SK-N-SH treated with all-trans-retinoic acid at 6 μM for 48 hours (cell line): Measurements from ENCODE around the gene RHBDL1.

ENCODE experiments used
- ATAC-seq: fragments of 200-7000 bp; cut with Tn5 transposase; 3 replicates; pipeline ENCODE4 v1.9.1; 2020; ENCODE audit warnings: mild to moderate bottlenecking, moderate library complexity
- ARNTL ChIP-seq: fragments of 450-650 bp; formaldehyde crosslinking; IDR thresholded peaks from 2 replicates; pipeline ENCODE4 v1.5.0; 2020; ENCODE audit warnings: low read depth, mild to moderate bottlenecking, moderate library complexity, borderline replicate concordance
- BACH2 ChIP-seq: fragments of 250-450 bp; sonication (Bioruptor Pico); IDR thresholded peaks from 2 replicates; pipeline ENCODE4 v1.9.0; 2021; ENCODE audit warnings: mild to moderate bottlenecking, borderline replicate concordance
- CSDC2 ChIP-seq: fragments of 250-450 bp; sonication (Bioruptor Pico); IDR thresholded peaks from 2 replicates; pipeline ENCODE4 v1.5.0; 2020; ENCODE audit warnings: mild to moderate bottlenecking, moderate library complexity
- ESRRG ChIP-seq: fragments of 250-450 bp; sonication (Bioruptor Pico); IDR thresholded peaks from 2 replicates; pipeline ENCODE4 v1.6.1; 2021; ENCODE audit warnings: mild to moderate bottlenecking
- GLIS3 ChIP-seq: fragments of 250-450 bp; sonication (Bioruptor Pico); IDR thresholded peaks from 2 replicates; pipeline ENCODE4 v1.5.0; 2020; ENCODE audit warnings: mild to moderate bottlenecking, moderate library complexity
- ISL1 ChIP-seq: fragments of 250-450 bp; sonication (Bioruptor Pico); IDR thresholded peaks from 2 replicates; pipeline ENCODE4 v2.1.2; 2022; ENCODE audit warnings: mild to moderate bottlenecking, moderate library complexity
- OSR1 ChIP-seq: fragments of 250-450 bp; sonication (Bioruptor Pico); IDR thresholded peaks from 2 replicates; pipeline ENCODE4 v1.8.0; 2022; ENCODE audit warnings: moderate library complexity, mild to moderate bottlenecking, inconsistent platforms
- PATZ1 ChIP-seq: fragments of 250-450 bp; sonication (Bioruptor Pico); IDR thresholded peaks from 2 replicates; pipeline ENCODE4 v1.8.0; 2020; ENCODE audit warnings: mild to moderate bottlenecking, moderate library complexity, borderline replicate concordance
- PPARA ChIP-seq: fragments of 250-450 bp; sonication (Bioruptor Pico); IDR thresholded peaks from 2 replicates; pipeline ENCODE4 v1.5.0; 2020; ENCODE audit warnings: mild to moderate bottlenecking, borderline replicate concordance
- RARB ChIP-seq: fragments of 250-450 bp; sonication (Bioruptor Pico); IDR thresholded peaks from 2 replicates; pipeline ENCODE4 v1.8.0; 2021; ENCODE audit warnings: mild to moderate bottlenecking, moderate library complexity
- SNAI2 ChIP-seq: fragments of 250-450 bp; sonication (Bioruptor Pico); IDR thresholded peaks from 2 replicates; pipeline ENCODE4 v1.5.0; 2020; ENCODE audit warnings: mild to moderate bottlenecking, moderate library complexity
- TCF4 ChIP-seq: fragments of 250-450 bp; sonication (Bioruptor Pico); IDR thresholded peaks from 2 replicates; pipeline ENCODE4 v1.8.0; 2021; ENCODE audit warnings: mild to moderate bottlenecking, moderate library complexity, borderline replicate concordance
- TOX ChIP-seq: fragments of 250-450 bp; sonication (Bioruptor Pico); IDR thresholded peaks from 2 replicates; pipeline ENCODE4 v1.8.0; 2021; ENCODE audit warnings: mild to moderate bottlenecking, moderate library complexity, borderline replicate concordance
- ZC3H10 ChIP-seq: fragments of 250-450 bp; sonication (Bioruptor Pico); IDR thresholded peaks from 2 replicates; pipeline ENCODE4 v1.5.1; 2021; ENCODE audit warnings: mild to moderate bottlenecking, moderate library complexity
- ZFP3 ChIP-seq: fragments of 250-450 bp; sonication (Bioruptor Pico); IDR thresholded peaks from 2 replicates; pipeline ENCODE4 v1.5.0; 2020; ENCODE audit warnings: mild to moderate bottlenecking, moderate library complexity
- ZFP30 ChIP-seq: fragments of 450-650 bp; formaldehyde crosslinking; IDR thresholded peaks from 2 replicates; pipeline ENCODE4 v1.5.0; 2022; ENCODE audit warnings: mild to moderate bottlenecking, moderate library complexity
- ZNF565 ChIP-seq: fragments of 450-650 bp; formaldehyde crosslinking; conservative IDR thresholded peaks from 2 replicates; pipeline ENCODE4 v1.5.0; 2020; ENCODE audit warnings: low read depth, mild to moderate bottlenecking, moderate library complexity
- TF ChIP-seq, protein P1 (sequence below): fragments of 250-450 bp; sonication (Bioruptor Pico); IDR thresholded peaks from 2 replicates; pipeline ENCODE4 v1.5.1; 2021; ENCODE audit warnings: mild to moderate bottlenecking, moderate library complexity
- TF ChIP-seq, protein P2 (sequence below): fragments of 250-450 bp; sonication (Bioruptor Pico); IDR thresholded peaks from 2 replicates; pipeline ENCODE4 v1.8.0; 2021; ENCODE audit warnings: low read depth, mild to moderate bottlenecking, moderate library complexity, borderline replicate concordance
- TF ChIP-seq, protein P3 (sequence below): fragments of 250-450 bp; sonication (Bioruptor Pico); IDR thresholded peaks from 2 replicates; pipeline ENCODE4 v1.5.1; 2020; ENCODE audit warnings: low read depth, mild to moderate bottlenecking, moderate library complexity

The RHBDL1 gene

GRCh38 chr16:628321-629061, 47.0 kb upstream of the RHBDL1 start:
- ATAC-seq, result no peak

GRCh38 chr16:629185-629832, 46.2 kb upstream of the RHBDL1 start:
- no peak for ATAC-seq

More at GRCh38 chr16:628321-629061, 47.0 kb upstream of the RHBDL1 start:
- TF ChIP-seq BACH2 (CRISPR knock-in tag), result no peak
- no peak for TF ChIP-seq PATZ1 (CRISPR knock-in tag)
- no peak for TF ChIP-seq ZC3H10 (CRISPR knock-in tag)
- no peak for TF ChIP-seq ZFP3 (CRISPR knock-in tag)
- no peak for TF ChIP-seq ARNTL
- TF ChIP-seq CSDC2 (CRISPR knock-in tag), result no peak

GRCh38 chr16:629833-630248, 45.6 kb upstream of the RHBDL1 start:
- ATAC-seq, result no peak
- TF ChIP-seq ISL1 (CRISPR knock-in tag) (no peak), PPARA (CRISPR knock-in tag) (no peak), ZC3H10 (CRISPR knock-in tag) (no peak), ZFP30 (CRISPR knock-in tag) (no peak), BACH2 (CRISPR knock-in tag) (no peak), ZNF565 (CRISPR knock-in tag) (no peak), ESRRG (CRISPR knock-in tag) (no peak)
- TF ChIP-seq, protein P1, sequence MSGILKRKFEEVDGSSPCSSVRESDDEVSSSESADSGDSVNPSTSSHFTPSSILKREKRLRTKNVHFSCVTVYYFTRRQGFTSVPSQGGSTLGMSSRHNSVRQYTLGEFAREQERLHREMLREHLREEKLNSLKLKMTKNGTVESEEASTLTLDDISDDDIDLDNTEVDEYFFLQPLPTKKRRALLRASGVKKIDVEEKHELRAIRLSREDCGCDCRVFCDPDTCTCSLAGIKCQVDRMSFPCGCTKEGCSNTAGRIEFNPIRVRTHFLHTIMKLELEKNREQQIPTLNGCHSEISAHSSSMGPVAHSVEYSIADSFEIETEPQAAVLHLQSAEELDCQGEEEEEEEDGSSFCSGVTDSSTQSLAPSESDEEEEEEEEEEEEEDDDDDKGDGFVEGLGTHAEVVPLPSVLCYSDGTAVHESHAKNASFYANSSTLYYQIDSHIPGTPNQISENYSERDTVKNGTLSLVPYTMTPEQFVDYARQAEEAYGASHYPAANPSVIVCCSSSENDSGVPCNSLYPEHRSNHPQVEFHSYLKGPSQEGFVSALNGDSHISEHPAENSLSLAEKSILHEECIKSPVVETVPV (CRISPR knock-in tag), result no peak
- TF ChIP-seq, protein P2, sequence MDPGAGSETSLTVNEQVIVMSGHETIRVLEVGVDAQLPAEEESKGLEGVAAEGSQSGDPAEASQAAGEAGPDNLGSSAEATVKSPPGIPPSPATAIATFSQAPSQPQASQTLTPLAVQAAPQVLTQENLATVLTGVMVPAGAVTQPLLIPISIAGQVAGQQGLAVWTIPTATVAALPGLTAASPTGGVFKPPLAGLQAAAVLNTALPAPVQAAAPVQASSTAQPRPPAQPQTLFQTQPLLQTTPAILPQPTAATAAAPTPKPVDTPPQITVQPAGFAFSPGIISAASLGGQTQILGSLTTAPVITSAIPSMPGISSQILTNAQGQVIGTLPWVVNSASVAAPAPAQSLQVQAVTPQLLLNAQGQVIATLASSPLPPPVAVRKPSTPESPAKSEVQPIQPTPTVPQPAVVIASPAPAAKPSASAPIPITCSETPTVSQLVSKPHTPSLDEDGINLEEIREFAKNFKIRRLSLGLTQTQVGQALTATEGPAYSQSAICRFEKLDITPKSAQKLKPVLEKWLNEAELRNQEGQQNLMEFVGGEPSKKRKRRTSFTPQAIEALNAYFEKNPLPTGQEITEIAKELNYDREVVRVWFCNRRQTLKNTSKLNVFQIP (CRISPR knock-in tag), result no peak

More at GRCh38 chr16:629185-629832, 46.2 kb upstream of the RHBDL1 start:
- no peak for TF ChIP-seq ZFP3 (CRISPR knock-in tag)
- no peak for TF ChIP-seq PPARA (CRISPR knock-in tag)
- TF ChIP-seq ZNF565 (CRISPR knock-in tag), result no peak
- no peak for TF ChIP-seq ZFP30 (CRISPR knock-in tag)
- TF ChIP-seq ARNTL, result no peak
- TF ChIP-seq GLIS3 (CRISPR knock-in tag), result no peak
- no peak for TF ChIP-seq TCF4 (CRISPR knock-in tag)
- TF ChIP-seq SNAI2 (CRISPR knock-in tag), result no peak
- no peak for TF ChIP-seq TOX (CRISPR knock-in tag)
- TF ChIP-seq, protein P2 (CRISPR knock-in tag), result no peak
- no peak for TF ChIP-seq OSR1 (CRISPR knock-in tag)
- TF ChIP-seq PATZ1 (CRISPR knock-in tag), result no peak
- TF ChIP-seq ZC3H10 (CRISPR knock-in tag), result no peak
- no peak for TF ChIP-seq ESRRG (CRISPR knock-in tag)
- no peak for TF ChIP-seq ISL1 (CRISPR knock-in tag)
- no peak for TF ChIP-seq RARB (CRISPR knock-in tag)
- TF ChIP-seq, protein P3, sequence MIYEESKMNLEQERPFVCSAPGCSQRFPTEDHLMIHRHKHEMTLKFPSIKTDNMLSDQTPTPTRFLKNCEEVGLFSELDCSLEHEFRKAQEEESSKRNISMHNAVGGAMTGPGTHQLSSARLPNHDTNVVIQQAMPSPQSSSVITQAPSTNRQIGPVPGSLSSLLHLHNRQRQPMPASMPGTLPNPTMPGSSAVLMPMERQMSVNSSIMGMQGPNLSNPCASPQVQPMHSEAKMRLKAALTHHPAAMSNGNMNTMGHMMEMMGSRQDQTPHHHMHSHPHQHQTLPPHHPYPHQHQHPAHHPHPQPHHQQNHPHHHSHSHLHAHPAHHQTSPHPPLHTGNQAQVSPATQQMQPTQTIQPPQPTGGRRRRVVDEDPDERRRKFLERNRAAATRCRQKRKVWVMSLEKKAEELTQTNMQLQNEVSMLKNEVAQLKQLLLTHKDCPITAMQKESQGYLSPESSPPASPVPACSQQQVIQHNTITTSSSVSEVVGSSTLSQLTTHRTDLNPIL, result no peak
